ENCODE measurements around the gene AGRP.

AGRP gene

GRCh38 chr16:67445126-67445426 is 38.3 kb downstream of the AGRP start:
- no peak for DNase-seq

- no peak for DNase-seq
These were observed 38.9 kb downstream of the AGRP start for GRCh38 chr16:67444259-67445125.

DNA sequence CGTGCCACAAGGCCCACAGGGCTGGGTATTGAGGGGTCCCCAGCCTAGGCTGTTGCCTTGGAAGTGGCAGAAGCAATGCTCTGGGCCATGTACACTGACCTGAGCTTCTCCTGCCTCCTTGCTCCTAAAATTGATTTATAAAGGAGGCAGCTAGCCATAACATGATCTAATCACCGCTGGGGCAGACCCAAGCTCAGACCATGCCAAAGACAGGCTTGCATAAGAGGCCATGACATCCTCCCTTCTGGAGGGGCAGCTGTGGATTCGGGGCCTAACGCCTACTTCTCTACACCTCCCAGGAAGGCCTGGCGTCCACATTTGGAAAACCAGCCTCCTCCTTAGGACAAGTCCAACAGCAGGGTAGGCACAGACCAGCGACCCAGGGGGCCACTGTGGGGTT is 40.1 kb downstream of the AGRP start:
- no peak for DNase-seq

DNA sequence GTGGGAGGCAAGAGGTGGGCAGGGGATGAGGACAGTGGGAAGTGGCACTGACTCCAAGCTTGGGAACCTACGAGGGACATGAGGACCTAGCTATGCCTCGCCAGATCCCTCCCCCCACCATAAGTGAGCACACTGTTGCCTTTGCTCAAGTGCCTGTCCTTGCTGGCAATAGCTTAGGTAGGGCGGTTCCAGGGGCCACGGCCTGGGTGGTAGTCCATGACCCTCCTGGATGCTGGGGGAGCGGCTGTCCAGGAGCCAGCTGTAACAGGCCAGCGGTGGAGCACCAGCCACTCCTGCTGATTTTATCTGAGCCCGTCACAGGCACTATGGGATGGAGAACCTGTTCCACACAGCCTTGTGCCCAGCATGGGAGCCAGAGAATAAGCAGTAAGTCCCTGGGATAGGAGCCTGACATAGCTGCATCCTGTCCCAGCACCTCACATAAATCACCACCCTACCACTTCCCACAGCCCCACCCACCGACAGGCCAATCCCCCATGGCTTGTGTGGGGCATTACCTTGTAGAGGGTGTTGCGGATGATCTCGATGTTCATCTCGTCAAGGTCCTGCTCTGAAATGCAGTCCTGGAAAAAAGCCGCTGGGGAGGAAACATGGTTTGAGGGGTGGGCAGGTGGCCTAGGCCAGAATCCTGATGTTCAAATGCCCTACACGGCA is 40.6 kb downstream of the AGRP start:
- no peak for DNase-seq

DNA sequence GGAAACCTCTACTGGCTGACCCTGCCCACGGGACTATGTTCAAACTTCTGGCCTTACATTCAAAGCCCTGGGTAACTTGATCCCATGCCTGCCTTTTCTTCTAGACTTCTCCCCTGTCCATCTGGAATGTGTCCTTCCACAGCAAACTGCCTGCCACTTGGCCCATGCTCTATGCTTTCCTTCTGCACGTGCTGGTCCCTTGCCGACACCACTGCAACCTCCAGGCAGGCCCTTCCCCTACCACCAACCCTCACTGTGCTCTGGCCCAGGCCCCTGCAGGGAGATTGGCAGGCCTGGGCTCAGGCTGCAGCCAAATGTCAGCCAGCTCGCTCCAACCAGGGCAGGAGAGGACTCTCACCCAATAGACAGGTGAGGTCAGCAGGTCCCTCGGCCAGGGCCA is 41.4 kb downstream of the AGRP start:
- no peak for DNase-seq

DNA sequence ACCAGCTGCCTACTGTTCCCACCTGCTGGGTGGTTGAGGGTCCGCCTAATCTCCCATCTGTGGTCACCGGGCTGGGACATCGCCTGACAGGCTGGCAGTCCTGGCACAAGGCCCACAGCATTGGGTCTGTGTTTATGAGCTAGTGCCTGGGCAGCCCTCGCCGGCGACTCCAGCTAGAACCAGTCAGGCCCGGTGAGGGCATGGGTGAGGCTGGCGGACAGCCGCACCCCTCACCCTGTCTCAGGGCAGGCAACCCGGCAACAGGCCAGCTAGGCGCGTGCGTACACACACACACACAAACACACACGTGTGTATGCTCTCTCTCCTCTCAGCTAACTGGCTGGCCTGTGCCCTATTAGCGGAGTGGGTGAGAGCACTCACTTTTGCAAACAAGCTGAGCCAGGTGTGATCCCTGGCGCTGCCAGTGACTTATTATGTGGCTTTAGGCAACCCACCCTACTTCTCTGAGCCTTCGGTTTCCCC is 42.0 kb downstream of the AGRP start:
- DNase-seq, result peak; percentile 65

- no peak for DNase-seq
These were observed 44.4 kb downstream of the AGRP start for GRCh38 chr16:67438824-67439393.

GRCh38 chr16:67438098-67438791 is 45.1 kb downstream of the AGRP start:
- DNase-seq, result no peak

DNA sequence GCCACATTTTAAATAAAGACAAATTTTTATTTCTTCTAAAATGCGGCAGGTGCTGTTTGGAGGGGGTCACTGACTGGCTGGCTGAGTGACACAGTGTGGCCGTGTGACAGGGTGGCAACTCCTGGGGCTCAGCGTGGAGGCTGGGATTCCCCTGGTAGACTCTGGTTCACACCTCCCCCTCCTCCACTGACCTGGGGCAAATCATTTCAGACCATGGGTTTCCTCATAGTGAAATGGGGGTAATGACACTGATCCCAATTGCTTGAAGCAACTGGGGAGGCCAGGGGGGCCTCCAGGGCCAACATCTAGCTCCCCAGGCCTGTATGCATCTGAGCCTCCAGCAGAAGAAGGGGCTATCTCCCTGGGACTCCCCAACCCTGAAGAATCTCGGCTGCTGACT is 45.8 kb downstream of the AGRP start:
- DNase-seq, result no peak

GRCh38 chr16:67436640-67437193 is 46.6 kb downstream of the AGRP start:
- no peak for DNase-seq

GRCh38 chr16:67435758-67436164 is 47.6 kb downstream of the AGRP start:
- no peak for DNase-seq

DNA sequence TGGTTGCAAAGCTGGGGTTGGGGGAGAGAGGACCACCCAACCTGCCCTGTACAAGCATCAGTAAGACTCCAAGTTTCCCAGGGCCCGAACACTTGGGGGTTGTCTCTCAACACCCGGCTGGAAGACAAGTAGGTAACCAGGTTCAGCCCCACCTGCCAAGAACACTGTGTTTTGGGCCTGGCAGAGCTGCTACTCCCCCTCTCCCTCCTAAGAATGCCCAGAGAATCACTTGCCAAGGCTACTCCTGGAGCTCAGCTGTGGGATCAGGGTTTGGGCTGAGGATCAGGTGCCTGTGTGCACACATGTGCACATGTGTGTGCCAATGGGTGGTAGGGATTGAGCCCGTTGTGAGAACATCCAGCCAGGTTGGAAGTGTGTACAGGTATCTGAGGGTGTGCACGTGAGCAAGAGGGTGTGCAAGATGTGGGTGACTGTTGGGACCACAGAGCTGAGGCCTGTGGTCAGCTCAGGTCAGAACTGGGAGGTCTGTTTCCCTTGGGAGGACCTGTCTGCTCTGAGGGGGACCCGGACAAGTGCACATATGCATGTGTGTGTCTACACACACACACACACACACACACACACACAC is 50.1 kb downstream of the AGRP start:
- no peak for DNase-seq

All from NCI-H1694 treated with DMSO at 0.1 percent for 48 hours (cell line).